Left ventricle myocardium superior (tissue), 1 donor: ENCODE results near the gene KRT6C. TPM values are rescaled to one million over a fixed set of nuclear protein-coding genes. Genes with fewer than 3 reads are reported as not detected.

ENCODE experiments used
- ATAC-seq: fragments of 200-7000 bp; cut with Tn5 transposase; one replicate; pipeline ENCODE4 v1.9.1; 2020; ENCODE audit warnings: mild to moderate bottlenecking, moderate library complexity
- DNase-seq: peaks from one replicate; pipeline ENCODE4 v3.0.0-alpha.2; 2020
- intact Hi-C: fragments of 100-400 bp; cut with micrococcal nuclease; formaldehyde crosslinking; loops from one replicate; pipeline ENCODE4 v1.11.0; 2022
- total RNA-seq: library from RNA; stranded (reverse); fragmentation: NEBNext Ultra II Directional; extraction: Animal tissue kit (Norgen Biotek cat#: 25700); gene quantifications from one replicate; pipeline ENCODE4 v1.2.1, GENCODE V29; 2021
- donor health status: DM: no; HTN: yes; CAD: no; lungs with severe emphysema.

Gene KRT6C
- total RNA-seq, 1 donor from 2014 or later = not detected

DNA sequence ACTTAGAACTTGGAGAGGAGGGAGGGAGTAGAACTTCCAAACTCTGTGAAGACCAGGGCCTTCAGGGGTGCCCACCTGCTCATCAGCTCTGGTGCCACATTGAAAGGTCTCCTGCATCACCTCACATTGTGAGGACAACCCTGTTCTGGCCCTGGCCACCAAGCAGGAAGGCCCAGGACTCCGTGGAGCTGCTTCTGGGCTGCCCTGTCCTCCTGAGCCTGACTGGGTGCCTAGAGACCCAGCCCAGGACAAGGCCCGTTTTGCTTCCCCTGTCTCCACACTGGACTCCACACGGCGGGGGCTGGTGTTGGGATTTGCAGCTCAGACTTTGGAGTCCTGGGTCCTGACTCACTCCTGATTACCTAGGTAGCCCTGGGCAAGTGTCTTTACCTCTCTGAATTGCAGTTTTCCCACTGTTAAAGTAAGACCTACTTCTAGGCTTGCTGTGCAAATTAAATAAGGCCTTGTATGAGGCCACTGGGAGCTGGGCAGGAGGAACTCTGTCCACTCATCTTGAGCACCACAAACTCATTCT lies 55.0 kb downstream of the KRT6C start:
- DNase-seq = no peak
- no peak for ATAC-seq

More for the DNA sequence above, 55.0 kb downstream of the KRT6C start:
- intact Hi-C loops = no loop called here

Other genes starting within 250 kb of the KRT6C start
- 0.69 TPM for gene KRT7, start 240.6 kb downstream of the KRT6C start, total RNA-seq
- gene KRT86, start 199.2 kb downstream of the KRT6C start, total RNA-seq = not detected
- gene KRT81, start 182.3 kb downstream of the KRT6C start, total RNA-seq = not detected
- gene KRT83, start 152.4 kb downstream of the KRT6C start, total RNA-seq = not detected
- not detected for gene KRT85, start 106.3 kb downstream of the KRT6C start, total RNA-seq
- gene KRT84, start 88.2 kb downstream of the KRT6C start, total RNA-seq = not detected
- gene KRT82, start 67.5 kb downstream of the KRT6C start, total RNA-seq = not detected
- gene KRT75, start 39.4 kb downstream of the KRT6C start, total RNA-seq = not detected
- gene KRT6B, start 21.7 kb downstream of the KRT6C start, total RNA-seq = not detected
- gene KRT6A, start 19.5 kb upstream of the KRT6C start, total RNA-seq = 0.27 TPM
- gene KRT5, start 46.6 kb upstream of the KRT6C start, total RNA-seq = 1.1 TPM
- gene KRT71, start 79.3 kb upstream of the KRT6C start, total RNA-seq = not detected
- gene KRT74, start 100.0 kb upstream of the KRT6C start, total RNA-seq = not detected
- not detected for gene KRT72, start 127.7 kb upstream of the KRT6C start, total RNA-seq
- gene KRT73, start 144.8 kb upstream of the KRT6C start, total RNA-seq = not detected
- gene KRT2, start 178.4 kb upstream of the KRT6C start, total RNA-seq = not detected
- 0.15 TPM for gene KRT1, start 206.6 kb upstream of the KRT6C start, total RNA-seq
- not detected for gene KRT77, start 229.7 kb upstream of the KRT6C start, total RNA-seq